ENCODE data around the gene CCDC141. TPM values are rescaled to one million over a fixed set of nuclear protein-coding genes. Genes with fewer than 3 reads are reported as not detected.

Gene CCDC141
- total RNA-seq, 1 experiment from 2014 or later, result 11.5 TPM

DNA sequence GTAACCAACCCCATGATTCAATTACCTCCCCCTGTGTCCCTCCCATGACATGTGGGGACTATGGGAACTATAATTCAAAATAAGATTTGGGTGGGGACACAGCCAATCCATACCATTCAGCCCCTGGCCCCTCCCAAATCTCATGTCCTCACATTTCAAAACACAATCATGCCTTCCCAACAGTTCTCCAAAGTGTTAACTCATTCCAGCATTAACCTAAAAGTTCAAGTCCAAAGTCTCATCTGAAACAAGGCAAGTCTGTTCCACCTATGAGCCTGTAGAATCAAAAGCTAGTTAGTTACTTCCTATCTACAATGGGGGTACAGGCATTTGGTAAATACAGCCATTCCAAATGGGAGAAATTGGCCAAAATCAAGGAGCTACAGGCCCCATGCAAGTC, 32.0 kb upstream of the CCDC141 start:
- H3K27me3 Mint-ChIP-seq (ENCODE audit: insufficient read depth, unreplicated experiment), result no peaks in the 10 kb centered on the region
- H3K4me1 Mint-ChIP-seq (ENCODE audit: low read depth, unreplicated experiment), result peaks cover 10% of the 10 kb centered on the region
- no peaks in the 10 kb centered on the region for H3K27me3 ChIP-seq (replicated peaks; ENCODE audit: control insufficient read depth, insufficient read depth, low read length)
- H3K9me3 Mint-ChIP-seq (ENCODE audit: unreplicated experiment), result peaks cover 30% of the 10 kb centered on the region
- no TSS peak for BruUV-seq (replicated peaks)
- DNase-seq, result no peak
- no peak overlapping the region for H3K4me3 Mint-ChIP-seq (ENCODE audit: unreplicated experiment)
- H3K36me3 ChIP-seq (ENCODE audit: control insufficient read depth, insufficient read depth, low read length), result no peaks in the 10 kb centered on the region
- H3K4me1 ChIP-seq, result 0 out of 2 replicates have a peak, but pooled peaks cover 6% of the 10 kb centered on the region
- no peak overlapping the region for H3K4me3 ChIP-seq (ENCODE audit: low read depth, low read length)
- CTCF ChIA-PET, result no interaction called here
- intact Hi-C loops (cut with micrococcal nuclease; ENCODE audit: unreplicated experiment), result no loop called here
- no peaks in the 10 kb centered on the region for H3K36me3 Mint-ChIP-seq (ENCODE audit: insufficient read depth, unreplicated experiment)
- peaks cover 8% of the 10 kb centered on the region; the same call in 1 of the 2 replicates for H3K9me3 ChIP-seq
- POLR2A ChIA-PET, result no interaction called here
- no peak overlapping the region for H3K27ac Mint-ChIP-seq (ENCODE audit: unreplicated experiment)
- TF ChIP-seq, protein P1, sequence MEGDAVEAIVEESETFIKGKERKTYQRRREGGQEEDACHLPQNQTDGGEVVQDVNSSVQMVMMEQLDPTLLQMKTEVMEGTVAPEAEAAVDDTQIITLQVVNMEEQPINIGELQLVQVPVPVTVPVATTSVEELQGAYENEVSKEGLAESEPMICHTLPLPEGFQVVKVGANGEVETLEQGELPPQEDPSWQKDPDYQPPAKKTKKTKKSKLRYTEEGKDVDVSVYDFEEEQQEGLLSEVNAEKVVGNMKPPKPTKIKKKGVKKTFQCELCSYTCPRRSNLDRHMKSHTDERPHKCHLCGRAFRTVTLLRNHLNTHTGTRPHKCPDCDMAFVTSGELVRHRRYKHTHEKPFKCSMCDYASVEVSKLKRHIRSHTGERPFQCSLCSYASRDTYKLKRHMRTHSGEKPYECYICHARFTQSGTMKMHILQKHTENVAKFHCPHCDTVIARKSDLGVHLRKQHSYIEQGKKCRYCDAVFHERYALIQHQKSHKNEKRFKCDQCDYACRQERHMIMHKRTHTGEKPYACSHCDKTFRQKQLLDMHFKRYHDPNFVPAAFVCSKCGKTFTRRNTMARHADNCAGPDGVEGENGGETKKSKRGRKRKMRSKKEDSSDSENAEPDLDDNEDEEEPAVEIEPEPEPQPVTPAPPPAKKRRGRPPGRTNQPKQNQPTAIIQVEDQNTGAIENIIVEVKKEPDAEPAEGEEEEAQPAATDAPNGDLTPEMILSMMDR (IDR thresholded peaks at IDR 0.05; ENCODE audit: insufficient read depth in 1 of 2, low read depth in 1 of 2, low read length in 1 of 2, severe bottlenecking in 1 of 2, unreplicated experiment in 1 of 2), result no peak

DNA sequence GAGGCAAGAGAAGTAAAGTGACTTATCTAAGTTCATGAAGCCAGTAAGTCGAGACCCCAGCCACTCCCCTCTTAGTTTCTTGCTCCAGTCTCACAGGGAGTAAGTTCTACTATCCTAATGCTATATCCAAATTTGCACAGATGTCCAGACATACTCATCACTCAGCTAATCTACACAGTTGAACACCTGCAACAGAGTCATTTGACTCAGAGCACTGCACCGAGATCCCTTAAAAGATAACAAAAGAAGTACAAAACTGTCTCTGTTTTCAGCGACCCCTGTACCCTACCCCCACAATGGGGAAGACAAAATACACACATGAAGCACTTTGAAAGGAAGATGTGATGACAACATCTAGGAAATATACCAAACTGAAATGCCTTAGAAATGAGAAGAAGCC, 22.6 kb upstream of the CCDC141 start:
- intact Hi-C loops (cut with micrococcal nuclease; ENCODE audit: unreplicated experiment), result no loop called here
- Mint-ChIP-seq H3K27ac (ENCODE audit: unreplicated experiment) (no peak overlapping the region), H3K4me3 (ENCODE audit: unreplicated experiment) (no peak overlapping the region), H3K27me3 (ENCODE audit: insufficient read depth, unreplicated experiment) (no peaks in the 10 kb centered on the region), H3K9me3 (ENCODE audit: unreplicated experiment) (peaks cover 19% of the 10 kb centered on the region), H3K4me1 (ENCODE audit: low read depth, unreplicated experiment) (peaks cover 7% of the 10 kb centered on the region), H3K36me3 (ENCODE audit: insufficient read depth, unreplicated experiment) (peaks cover 6% of the 10 kb centered on the region)
- POLR2A ChIA-PET, result no interaction called here
- Histone ChIP-seq H3K36me3 (ENCODE audit: control insufficient read depth, insufficient read depth, low read length) (no peaks in the 10 kb centered on the region), H3K9me3 (no peaks in the 10 kb centered on the region; the same call in 1 of the 2 replicates), H3K27me3 (replicated peaks; ENCODE audit: control insufficient read depth, insufficient read depth, low read length) (no peaks in the 10 kb centered on the region), H3K4me1 (no peaks in the 10 kb centered on the region), H3K4me3 (ENCODE audit: low read depth, low read length) (no peak overlapping the region)
- CTCF ChIA-PET, result no interaction called here
- TF ChIP-seq, protein P1 (IDR thresholded peaks at IDR 0.05; ENCODE audit: insufficient read depth in 1 of 2, low read depth in 1 of 2, low read length in 1 of 2, severe bottlenecking in 1 of 2, unreplicated experiment in 1 of 2), result no peak
- DNase-seq, result no peak
- no TSS peak for BruUV-seq (replicated peaks)

DNA sequence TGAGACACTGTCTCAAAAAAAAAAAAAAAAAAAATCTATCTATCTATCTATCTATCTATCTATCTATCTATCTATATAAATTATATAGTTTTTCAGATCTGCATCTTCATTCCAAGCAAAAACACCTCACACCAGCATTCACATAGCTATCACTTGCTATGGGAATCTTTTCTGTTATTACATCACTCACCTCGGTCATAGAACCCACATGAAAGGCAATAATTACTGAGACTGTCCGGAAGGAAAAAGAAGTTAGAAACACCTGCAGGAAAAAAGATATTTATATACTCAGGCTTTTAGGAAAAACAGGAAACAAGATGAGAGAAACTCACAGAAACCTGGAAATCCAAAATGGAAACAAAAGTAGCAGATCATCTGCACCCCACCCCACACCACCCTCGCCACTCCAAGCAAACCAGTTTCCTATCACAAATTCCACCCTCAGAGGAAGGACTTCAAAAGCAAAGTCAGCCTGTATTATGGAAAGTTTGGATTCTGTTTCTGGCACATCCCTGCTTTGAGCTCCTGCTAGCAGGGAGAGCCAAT, 21.9 kb upstream of the CCDC141 start:
- no peak overlapping the region for H3K27ac Mint-ChIP-seq (ENCODE audit: unreplicated experiment)
- TF ChIP-seq, protein P1 (IDR thresholded peaks at IDR 0.05; ENCODE audit: insufficient read depth in 1 of 2, low read depth in 1 of 2, low read length in 1 of 2, severe bottlenecking in 1 of 2, unreplicated experiment in 1 of 2), result no peak
- no peaks in the 10 kb centered on the region for H3K4me1 ChIP-seq
- intact Hi-C loops (cut with micrococcal nuclease; ENCODE audit: unreplicated experiment), result no loop called here
- H3K27me3 Mint-ChIP-seq (ENCODE audit: insufficient read depth, unreplicated experiment), result no peaks in the 10 kb centered on the region
- H3K27me3 ChIP-seq (replicated peaks; ENCODE audit: control insufficient read depth, insufficient read depth, low read length), result no peaks in the 10 kb centered on the region
- H3K9me3 Mint-ChIP-seq (ENCODE audit: unreplicated experiment), result peaks cover 17% of the 10 kb centered on the region
- no peaks in the 10 kb centered on the region for H3K36me3 ChIP-seq (ENCODE audit: control insufficient read depth, insufficient read depth, low read length)
- no peak overlapping the region for H3K4me3 ChIP-seq (ENCODE audit: low read depth, low read length)
- DNase-seq, result no peak
- POLR2A ChIA-PET, result no interaction called here
- peaks cover 5% of the 10 kb centered on the region for H3K36me3 Mint-ChIP-seq (ENCODE audit: insufficient read depth, unreplicated experiment)
- no peak overlapping the region for H3K4me3 Mint-ChIP-seq (ENCODE audit: unreplicated experiment)
- no TSS peak for BruUV-seq (replicated peaks)
- H3K4me1 Mint-ChIP-seq (ENCODE audit: low read depth, unreplicated experiment), result peaks cover 2% of the 10 kb centered on the region
- CTCF ChIA-PET, result no interaction called here
- H3K9me3 ChIP-seq, result 0 out of 2 replicates have a peak, but pooled peaks cover 4% of the 10 kb centered on the region

All from Caco-2 (cell line).